GM12873 (cell line): ENCODE measurements around the gene ZBTB46.

Source experiments
- CTCF ChIP-seq: IDR thresholded peaks from 2 replicates; pipeline ENCODE4 v1.5.1; 2012; ENCODE audit warnings: low read depth, mild to moderate bottlenecking, moderate library complexity, low read length, control low read depth; ENCODE audit not compliant: insufficient read depth; ENCODE audit errors: missing control alignments

Gene ZBTB46

GRCh38 chr20:63846128-63846771, 15.2 kb upstream of the ZBTB46 start:
- TF ChIP-seq CTCF: no peak

DNA sequence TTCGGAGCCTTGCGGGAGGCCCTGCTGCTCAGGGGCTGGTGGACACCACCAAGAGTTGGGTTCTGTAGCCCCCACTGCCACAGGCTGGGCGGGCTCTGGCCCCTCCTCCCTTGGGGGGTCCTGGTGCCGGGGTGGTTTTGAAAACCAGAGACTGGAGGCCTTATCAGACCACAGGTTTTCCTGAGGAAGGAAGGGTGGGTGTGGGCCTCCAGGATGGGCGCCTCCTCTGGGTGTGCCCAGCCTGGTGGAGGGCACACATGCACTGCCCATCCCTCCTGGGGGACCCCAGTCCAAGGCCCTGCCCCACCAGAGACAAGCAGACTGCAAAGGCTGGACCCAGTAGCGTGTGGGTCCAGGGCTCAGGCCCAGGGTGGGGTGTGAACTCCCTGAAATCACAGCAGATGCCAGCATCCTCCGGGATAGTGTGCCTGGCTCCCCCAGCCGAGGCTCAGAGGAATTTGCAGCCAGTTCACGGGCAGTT, 13.5 kb upstream of the ZBTB46 start:
- TF ChIP-seq CTCF: no peak

DNA sequence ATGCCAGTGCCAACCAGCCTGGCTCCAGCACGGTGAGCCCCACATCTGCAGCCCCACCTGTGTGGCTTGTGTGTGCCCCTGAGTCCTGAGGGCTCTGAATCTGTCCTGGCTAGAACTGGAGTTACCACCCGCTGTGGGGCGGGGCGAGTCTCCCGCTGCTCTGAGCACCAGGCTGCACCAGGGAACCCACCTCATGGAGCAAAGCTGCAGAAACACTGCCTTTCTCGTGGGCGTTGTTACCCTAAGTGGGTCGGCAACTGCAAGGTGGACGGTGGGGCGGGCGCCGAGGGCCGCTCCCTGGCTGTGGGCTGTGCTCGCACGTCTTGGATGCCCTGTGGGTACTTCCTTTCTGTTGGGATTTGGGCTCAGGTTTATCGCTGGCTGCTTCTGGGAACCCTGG, 12.7 kb upstream of the ZBTB46 start:
- no peak for TF ChIP-seq CTCF

DNA sequence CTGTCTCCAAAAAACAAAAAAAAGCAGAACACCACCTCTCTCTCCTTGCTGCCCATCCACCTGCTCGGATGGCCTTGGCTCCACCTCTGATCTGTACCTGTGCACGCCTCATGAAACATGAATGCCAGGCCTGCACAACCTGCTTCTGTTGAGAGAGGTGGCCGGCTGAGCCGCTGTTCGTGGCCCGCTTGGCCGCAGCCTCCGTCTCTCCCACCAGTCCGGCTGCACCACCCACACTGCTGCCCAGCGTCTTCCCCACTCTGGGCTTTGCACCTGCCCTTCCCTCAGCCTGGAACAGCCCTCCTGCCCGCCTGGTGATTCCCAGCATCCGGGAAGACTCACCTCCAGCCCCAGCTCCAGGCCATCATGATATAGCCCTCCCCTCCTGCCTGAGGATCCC, 12.2 kb upstream of the ZBTB46 start:
- TF ChIP-seq CTCF: no peak

DNA sequence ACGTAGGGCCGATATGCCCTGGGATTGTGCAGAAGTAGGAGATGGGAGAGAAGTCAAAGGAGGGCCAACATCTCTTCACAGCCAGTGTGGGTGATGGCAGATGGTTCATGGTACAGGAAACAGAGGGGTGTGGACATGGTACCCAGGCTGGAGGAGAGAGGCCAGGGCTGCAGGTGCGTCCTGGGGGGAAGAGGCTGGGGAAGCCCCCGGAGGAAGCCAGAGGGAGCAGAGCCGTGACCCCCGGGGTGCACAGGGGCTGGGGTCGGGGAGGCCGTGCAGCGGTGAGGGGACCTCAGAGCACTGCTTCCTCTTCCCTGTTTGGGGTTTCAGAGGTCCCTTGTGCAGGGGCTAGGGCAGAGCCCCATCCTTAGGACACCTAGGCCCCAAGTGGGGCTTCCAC, 11.2 kb upstream of the ZBTB46 start:
- no peak for TF ChIP-seq CTCF

GRCh38 chr20:63840405-63840828, 9.4 kb upstream of the ZBTB46 start:
- TF ChIP-seq CTCF: no peak

GRCh38 chr20:63839620-63840019, 8.6 kb upstream of the ZBTB46 start:
- no peak for TF ChIP-seq CTCF
